ENCODE results near the gene C1QB.

The C1QB gene

GRCh38 chr1:22652881-22653316 lies at the start of gene C1QB:
Gene C1QB (plus strand): TSS chr1:22653236. CDS start chr1:22659463, 6,227 bp downstream.
- in situ Hi-C loops (cut with HindIII; ENCODE audit: low sequenced_read_pairs) = no loop called here
- TF ChIP-seq CTCF (IDR thresholded peaks at IDR 0.05; ENCODE audit: low read depth, low read length) = no peak
- no peak for DNase-seq (ENCODE audit: low read depth, low spot score)
- no peak within 1 kb of the TSS for H3K4me3 ChIP-seq (ENCODE audit: low read depth, low read length)

- no peak overlapping the region for H3K4me3 ChIP-seq (ENCODE audit: low read depth, low read length)
- in situ Hi-C loops (cut with HindIII; ENCODE audit: low sequenced_read_pairs) = no loop called here
- TF ChIP-seq CTCF (IDR thresholded peaks at IDR 0.05; ENCODE audit: low read depth, low read length) = no peak
- DNase-seq (ENCODE audit: low read depth, low spot score) = no peak
Measured at GRCh38 chr1:22606161-22606560, 46.9 kb upstream of the C1QB start.

DNA sequence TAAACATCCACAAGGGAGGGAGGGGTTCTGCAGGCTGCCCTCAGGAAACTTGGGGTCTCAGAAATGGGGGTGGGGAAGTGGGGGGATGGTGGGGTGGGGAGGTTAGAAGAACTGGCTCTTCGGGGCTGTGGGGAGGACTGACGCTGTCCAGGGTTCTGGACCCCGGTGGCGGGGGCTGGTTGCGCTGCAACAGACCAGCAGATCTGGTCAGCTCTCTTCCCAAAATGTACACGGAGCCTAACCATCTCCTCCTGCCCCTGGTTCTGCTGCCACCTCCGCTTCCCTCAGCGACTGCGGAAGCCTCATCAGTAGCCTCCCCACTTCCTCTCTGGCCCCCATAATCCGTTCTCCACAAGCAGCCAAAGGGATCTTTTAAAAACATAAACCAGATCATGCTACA lies 45.9 kb upstream of the C1QB start:
- DNase-seq (ENCODE audit: low read depth, low spot score) = no peak
- H3K4me3 ChIP-seq (ENCODE audit: low read depth, low read length) = no peak overlapping the region
- TF ChIP-seq CTCF (IDR thresholded peaks at IDR 0.05; ENCODE audit: low read depth, low read length) = no peak
- in situ Hi-C loops (cut with HindIII; ENCODE audit: low sequenced_read_pairs) = no loop called here

DNA sequence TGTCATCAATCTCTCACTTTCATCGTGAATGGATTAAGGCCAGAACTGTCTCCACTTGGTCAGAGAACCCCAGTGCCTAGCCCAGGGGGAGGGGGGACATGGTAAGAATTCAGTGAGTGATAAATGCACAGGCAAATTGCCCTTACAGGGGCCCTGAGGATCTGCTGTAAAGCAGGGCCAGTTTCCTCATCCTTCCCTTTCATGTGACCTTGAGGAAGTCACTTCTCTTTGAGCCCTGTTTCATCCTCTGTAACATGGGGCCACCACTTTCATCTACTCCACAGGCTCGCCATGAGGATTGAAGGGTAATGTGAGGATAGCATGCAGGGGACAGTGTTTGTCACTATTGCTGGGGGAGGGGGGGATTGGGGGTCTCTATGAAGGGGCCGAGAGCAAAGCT lies 44.7 kb upstream of the C1QB start:
- DNase-seq (ENCODE audit: low read depth, low spot score) = no peak
- H3K4me3 ChIP-seq (ENCODE audit: low read depth, low read length) = no peak overlapping the region
- in situ Hi-C loops (cut with HindIII; ENCODE audit: low sequenced_read_pairs) = no loop called here
- no peak for TF ChIP-seq CTCF (IDR thresholded peaks at IDR 0.05; ENCODE audit: low read depth, low read length)

DNA sequence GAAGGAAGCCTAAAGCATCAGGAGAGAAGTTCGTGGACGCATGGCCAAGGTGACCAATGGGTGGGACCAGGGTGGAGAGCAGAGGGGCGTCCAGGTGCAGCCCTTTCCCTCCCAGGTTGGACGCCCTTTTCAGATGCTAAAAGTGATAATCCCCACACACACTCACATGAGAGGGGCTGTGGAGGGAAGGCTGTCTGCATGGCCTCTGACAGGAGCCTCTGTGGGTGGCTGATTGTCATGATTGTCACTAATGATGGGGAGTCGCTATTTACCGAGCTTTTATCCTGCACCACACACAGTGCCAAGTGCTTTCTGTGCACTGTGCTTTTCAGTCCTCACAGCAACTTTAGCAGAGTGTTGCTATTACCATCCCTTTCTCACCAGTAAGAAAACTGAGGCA lies 43.7 kb upstream of the C1QB start:
- H3K4me3 ChIP-seq (ENCODE audit: low read depth, low read length) = no peak overlapping the region
- no peak for DNase-seq (ENCODE audit: low read depth, low spot score)
- in situ Hi-C loops (cut with HindIII; ENCODE audit: low sequenced_read_pairs) = no loop called here
- TF ChIP-seq CTCF (IDR thresholded peaks at IDR 0.05; ENCODE audit: low read depth, low read length) = no peak

GRCh38 chr1:22611530-22611947 lies 41.5 kb upstream of the C1QB start:
- no peak for TF ChIP-seq CTCF (IDR thresholded peaks at IDR 0.05; ENCODE audit: low read depth, low read length)
- peak; percentile 67 for DNase-seq (ENCODE audit: low read depth, low spot score)
- in situ Hi-C loops (cut with HindIII; ENCODE audit: low sequenced_read_pairs) = no loop called here
- no peak overlapping the region for H3K4me3 ChIP-seq (ENCODE audit: low read depth, low read length)

Data from astrocyte of the spinal cord (primary cell).